OCI-LY7 (cell line): ENCODE data around the gene NXF3. TPM values are rescaled to one million over a fixed set of nuclear protein-coding genes. Genes with fewer than 3 reads are reported as not detected.

Experiments used
- BruUV-seq: library from RNA; stranded (reverse); fragments of 400-500 nt; replicated peaks from 2 replicates; lab custom pipeline; 2021; lab: Mats Ljungman, UMichigan
- CTCF ChIA-PET: fragments of 300-600 bp; sonication (Branson Sonifier 250); formaldehyde crosslinking; loops from one replicate; lab custom pipeline; 2022; ENCODE audit warnings: antibody characterized with exemption; ENCODE audit not compliant: unreplicated experiment; lab: Charles Lee
- POLR2A ChIA-PET: fragments of 300-600 bp; sonication (Branson Sonifier 250); formaldehyde crosslinking; loops from one replicate; lab custom pipeline; 2022; ENCODE audit warnings: antibody characterized with exemption; lab: Charles Lee
- DNase-seq: peaks from one replicate; pipeline ENCODE4 v3.0.0-alpha.2; 2015; ENCODE audit warnings: low spot score
- H2AFZ ChIP-seq: fragments of 200-600 bp; sonication (generic), shearing (Covaris generic); 2 replicates; pipeline ENCODE4 v1.6.1; 2014; ENCODE audit warnings: mild to moderate bottlenecking, antibody characterized with exemption, low read length, moderate library complexity
- H3K27ac ChIP-seq: fragments of 200-600 bp; sonication (generic); 2 replicates; pipeline ENCODE4 v1.5.1; 2014; ENCODE audit warnings: mixed run types, low read depth, mild to moderate bottlenecking, moderate library complexity, low read length, inconsistent platforms; ENCODE audit not compliant: poor library complexity, severe bottlenecking
- H3K36me3 ChIP-seq: fragments of 200-600 bp; sonication (generic); 2 replicates; pipeline ENCODE4 v1.6.1; 2014; ENCODE audit warnings: mild to moderate bottlenecking, antibody characterized with exemption, low read length, moderate library complexity, mixed read lengths; ENCODE audit not compliant: insufficient read depth
- H3K4me1 ChIP-seq: fragments of 200-600 bp; sonication (generic); 2 replicates; pipeline ENCODE4 v1.5.1; 2014; ENCODE audit warnings: mild to moderate bottlenecking, low read length; ENCODE audit not compliant: insufficient read depth, poor library complexity, severe bottlenecking
- H3K4me2 ChIP-seq: fragments of 200-600 bp; sonication (generic); 2 replicates; pipeline ENCODE4 v1.6.1; 2014; ENCODE audit warnings: mild to moderate bottlenecking, low read length
- H3K4me3 ChIP-seq: fragments of 200-600 bp; sonication (generic); 2 replicates; pipeline ENCODE4 v1.5.1; 2014; ENCODE audit warnings: mild to moderate bottlenecking, low read depth, low read length; ENCODE audit not compliant: poor library complexity, severe bottlenecking
- H3K79me2 ChIP-seq: fragments of 200-600 bp; sonication (generic); 2 replicates; pipeline ENCODE4 v1.6.1; 2016; ENCODE audit warnings: low read depth, mild to moderate bottlenecking, low read length, moderate library complexity, mixed read lengths; ENCODE audit not compliant: insufficient read depth
- H3K9me2 ChIP-seq: fragments of 200-600 bp; sonication (generic); 2 replicates; pipeline ENCODE4 v1.6.1; 2016; ENCODE audit warnings: mild to moderate bottlenecking, low read length, mixed read lengths; ENCODE audit not compliant: insufficient read depth
- H3K9me3 ChIP-seq: fragments of 200-600 bp; sonication (generic); 2 replicates; pipeline ENCODE4 v1.6.1; 2014; ENCODE audit warnings: mild to moderate bottlenecking, mixed run types, low read length, mixed read lengths
- H4K20me1 ChIP-seq: fragments of 200-600 bp; sonication (generic); 2 replicates; pipeline ENCODE4 v1.6.1; 2014; ENCODE audit warnings: mild to moderate bottlenecking, antibody characterized with exemption, low read length, moderate library complexity, mixed read lengths; ENCODE audit not compliant: insufficient read depth
- CTCF ChIP-seq: fragments of 200-600 bp; sonication (generic); conservative IDR thresholded peaks from 2 replicates; pipeline ENCODE4 v1.5.1; 2014; ENCODE audit warnings: mild to moderate bottlenecking, antibody characterized with exemption, low read length, moderate library complexity, mixed read lengths
- EZH2phosphoT487 ChIP-seq: fragments of 200-600 bp; sonication (generic); IDR thresholded peaks from 2 replicates; pipeline ENCODE4 v1.6.1; 2018; ENCODE audit warnings: low read depth, borderline replicate concordance, mild to moderate bottlenecking, mixed run types, antibody characterized with exemption, low read length, moderate library complexity, mixed read lengths
- intact Hi-C: fragments of 100-400 bp; cut with micrococcal nuclease; formaldehyde crosslinking; loops from one replicate; pipeline ENCODE4 v1.10.0; 2022; ENCODE audit not compliant: unreplicated experiment
- total RNA-seq, 2 experiments: library from RNA; depleted of rRNA in 1 of 2; stranded (reverse); fragments of >200 nt in 1 of 2; shearing (Covaris generic) in 1 of 2; gene quantifications; 2 replicates each; pipeline ENCODE4 v1.2.3, GENCODE V29; 2014 to 2022

Gene NXF3
- total RNA-seq, 2 experiments from 2014 or later: not detected

DNA sequence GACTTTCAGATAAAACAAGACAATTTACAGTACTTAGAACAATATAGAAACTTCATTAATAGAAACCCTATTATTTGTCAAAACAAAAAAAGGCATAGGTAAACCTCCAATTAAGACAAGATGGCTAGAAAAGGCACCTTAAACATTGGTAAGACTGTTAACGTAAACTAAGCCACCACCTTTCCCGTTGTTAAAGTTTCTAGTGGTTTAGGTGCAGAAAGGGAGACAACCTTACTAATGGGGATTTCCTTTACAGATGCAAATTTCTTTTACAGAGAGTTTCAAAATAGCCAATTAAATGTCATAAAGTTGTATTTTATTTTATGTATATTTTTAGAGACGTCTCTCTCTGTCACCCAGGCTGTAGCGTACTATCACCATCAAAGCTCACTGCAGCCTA is 7.5 kb upstream of the NXF3 start:
- H3K36me3 ChIP-seq: no peaks in the 10 kb centered on the region
- no peak overlapping the region for H2AFZ ChIP-seq
- TF ChIP-seq CTCF (no peak), EZH2phosphoT487 (no peak)
- DNase-seq: no peak
- no peak overlapping the region for H3K4me3 ChIP-seq
- H4K20me1 ChIP-seq: no peaks in the 10 kb centered on the region
- intact Hi-C loops: no loop called here
- H3K4me2 ChIP-seq: no peak overlapping the region
- no peaks in the 10 kb centered on the region for H3K4me1 ChIP-seq
- ChIA-PET POLR2A (no interaction called here), CTCF (no interaction called here)
- no peaks in the 10 kb centered on the region for H3K9me2 ChIP-seq
- no peak overlapping the region for H3K27ac ChIP-seq
- BruUV-seq: no TSS peak
- no peaks in the 10 kb centered on the region for H3K9me3 ChIP-seq
- H3K79me2 ChIP-seq: no peaks in the 10 kb centered on the region

- H4K20me1 ChIP-seq: no peaks in the 10 kb centered on the region
- no TSS peak for BruUV-seq
- no peaks in the 10 kb centered on the region for H3K79me2 ChIP-seq
- no peaks in the 10 kb centered on the region for H3K9me3 ChIP-seq
- DNase-seq: no peak
- TF ChIP-seq EZH2phosphoT487 (no peak), CTCF (no peak)
- no peaks in the 10 kb centered on the region for H3K9me2 ChIP-seq
- ChIA-PET CTCF (no interaction called here), POLR2A (no interaction called here)
- H3K27ac ChIP-seq: no peak overlapping the region
- no peak overlapping the region for H3K4me3 ChIP-seq
- intact Hi-C loops: no loop called here
- H3K4me2 ChIP-seq: no peak overlapping the region
- no peaks in the 10 kb centered on the region for H3K36me3 ChIP-seq
- H3K4me1 ChIP-seq: no peaks in the 10 kb centered on the region
- H2AFZ ChIP-seq: no peak overlapping the region
Observed at GRCh38 chrX:103099691-103100090, 6.7 kb upstream of the NXF3 start.

DNA sequence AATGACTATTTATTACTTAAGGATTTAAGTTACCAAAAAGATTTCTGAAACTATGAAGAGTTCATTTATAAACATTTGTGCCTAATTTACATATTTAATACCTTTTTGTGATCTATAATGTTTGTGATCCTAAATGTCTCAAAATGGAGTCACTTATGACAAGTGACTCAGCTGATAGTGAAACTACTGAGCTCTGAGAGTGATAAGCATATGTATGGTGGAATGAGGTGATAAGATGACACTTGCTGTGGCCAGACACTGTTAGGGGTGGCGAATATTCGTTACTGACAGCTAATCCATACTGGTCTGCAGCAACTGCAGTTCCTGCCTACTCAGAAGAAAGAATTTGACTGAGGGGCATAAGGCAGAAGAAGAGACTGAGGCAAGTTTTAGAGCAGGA is 5.5 kb upstream of the NXF3 start:
- H3K9me3 ChIP-seq: no peaks in the 10 kb centered on the region
- BruUV-seq: no TSS peak
- DNase-seq: no peak
- no peaks in the 10 kb centered on the region for H3K4me1 ChIP-seq
- H3K79me2 ChIP-seq: no peaks in the 10 kb centered on the region
- intact Hi-C loops: no loop called here
- POLR2A ChIA-PET: no interaction called here
- no peak overlapping the region for H3K27ac ChIP-seq
- H3K4me2 ChIP-seq: no peak overlapping the region
- TF ChIP-seq EZH2phosphoT487: no peak
- TF ChIP-seq CTCF: no peak
- CTCF ChIA-PET: no interaction called here
- no peaks in the 10 kb centered on the region for H3K36me3 ChIP-seq
- no peaks in the 10 kb centered on the region for H3K9me2 ChIP-seq
- H3K4me3 ChIP-seq: no peak overlapping the region
- no peak overlapping the region for H2AFZ ChIP-seq
- H4K20me1 ChIP-seq: no peaks in the 10 kb centered on the region
